Neural cell (in vitro differentiated cells): ENCODE measurements around the gene LRRC1. TPM values are rescaled to one million over a fixed set of nuclear protein-coding genes. Genes with fewer than 3 reads are reported as not detected.
A peak's percentile ranks its signal among the peaks of the same experiment; 100 is the strongest.

Experiments
- H2AFZ ChIP-seq: fragments of 200-600, 300-800 bp; sonication (generic), shearing (Covaris generic); 2 replicates; pipeline ENCODE4 v1.6.0; 2014; ENCODE audit warnings: low read depth, mild to moderate bottlenecking, antibody characterized with exemption, low read length, moderate library complexity
- H3F3A ChIP-seq: fragments of 200-600 bp; shearing (Covaris generic); 2 replicates; pipeline ENCODE4 v1.6.1; 2016; ENCODE audit warnings: mild to moderate bottlenecking, moderate library complexity, mixed read lengths, antibody characterized with exemption, low read length; ENCODE audit not compliant: insufficient read depth, poor library complexity, severe bottlenecking
- H3K27ac ChIP-seq: fragments of 200-600, 300-800 bp; sonication (generic), shearing (Covaris generic); 2 replicates; pipeline ENCODE4 v1.5.1; 2014; ENCODE audit warnings: mild to moderate bottlenecking, low read length, moderate library complexity
- H3K27me3 ChIP-seq: fragments of 300-800, 200-600 bp; sonication (generic), shearing (Covaris generic); 2 replicates; pipeline ENCODE4 v1.6.0; 2014; ENCODE audit warnings: mild to moderate bottlenecking, low read depth, low read length, moderate library complexity; ENCODE audit not compliant: insufficient read depth
- H3K36me3 ChIP-seq: fragments of 300-800, 200-600 bp; sonication (generic), shearing (Covaris generic); 2 replicates; pipeline ENCODE4 v1.5.1; 2014; ENCODE audit warnings: mild to moderate bottlenecking, antibody characterized with exemption, low read length, moderate library complexity; ENCODE audit not compliant: insufficient read depth
- H3K4me2 ChIP-seq: fragments of 300-800, 200-600 bp; sonication (generic), shearing (Covaris generic); 2 replicates; pipeline ENCODE4 v1.6.0; 2014; ENCODE audit warnings: mild to moderate bottlenecking, low read length
- H3K4me3 ChIP-seq: fragments of 300-800, 200-600 bp; sonication (generic), shearing (Covaris generic); 2 replicates; pipeline ENCODE4 v1.5.1; 2014; ENCODE audit warnings: mild to moderate bottlenecking, low read length, moderate library complexity
- H3K79me2 ChIP-seq: fragments of 200-600 bp; shearing (Covaris generic); replicated peaks from 2 replicates; pipeline ENCODE4 v1.6.0; 2014; ENCODE audit warnings: mild to moderate bottlenecking, low read length, moderate library complexity; ENCODE audit not compliant: insufficient read depth
- H3K9ac ChIP-seq: fragments of 300-800, 200-600 bp; sonication (generic), shearing (Covaris generic); 2 replicates; pipeline ENCODE4 v1.6.1; 2016; ENCODE audit warnings: mild to moderate bottlenecking, low read length, mixed read lengths
- H3K9me2 ChIP-seq: fragments of 200-600 bp; shearing (Covaris generic); 2 replicates; pipeline ENCODE4 v1.6.1; 2016; ENCODE audit warnings: mild to moderate bottlenecking, low read length, mixed read lengths; ENCODE audit not compliant: insufficient read depth
- H3K9me3 ChIP-seq: fragments of 200-600, 300-800 bp; sonication (generic), shearing (Covaris generic); 2 replicates; pipeline ENCODE4 v1.6.1; 2016; ENCODE audit warnings: mild to moderate bottlenecking, mixed run types, low read length, moderate library complexity, mixed read lengths
- H4K20me1 ChIP-seq: fragments of 200-600 bp; shearing (Covaris generic); 2 replicates; pipeline ENCODE4 v1.6.1; 2016; ENCODE audit warnings: mild to moderate bottlenecking, mixed run types; ENCODE audit not compliant: insufficient read depth
- EP300 ChIP-seq: fragments of 450-650 bp; conservative IDR thresholded peaks from 2 replicates; pipeline ENCODE4 v1.6.1; 2014; ENCODE audit warnings: antibody characterized with exemption, mild to moderate bottlenecking, moderate library complexity; ENCODE audit not compliant: poor library complexity, severe bottlenecking
- EZH2 ChIP-seq: fragments of 200-600, 300-800 bp; shearing (Covaris generic), sonication (generic); IDR thresholded peaks from 2 replicates; pipeline ENCODE4 v1.6.1; 2014; ENCODE audit warnings: antibody characterized with exemption, low read length, borderline replicate concordance, mild to moderate bottlenecking; ENCODE audit not compliant: insufficient read depth, poor library complexity, severe bottlenecking
- MXI1 ChIP-seq: fragments of 450-650 bp; conservative IDR thresholded peaks from 2 replicates; pipeline ENCODE4 v1.6.1; 2014; ENCODE audit warnings: antibody characterized with exemption, mild to moderate bottlenecking; ENCODE audit not compliant: poor library complexity, severe bottlenecking
- POLR2AphosphoS5 ChIP-seq: IDR thresholded peaks from 2 replicates; pipeline ENCODE4 v1.6.1; 2012
- RAD21 ChIP-seq: fragments of 450-650 bp; conservative IDR thresholded peaks from 2 replicates; pipeline ENCODE4 v1.6.1; 2014; ENCODE audit warnings: antibody characterized with exemption, mild to moderate bottlenecking, moderate library complexity
- SMC3 ChIP-seq: fragments of 450-650 bp; conservative IDR thresholded peaks from 2 replicates; pipeline ENCODE4 v1.6.1; 2014; ENCODE audit warnings: antibody characterized with exemption, mild to moderate bottlenecking, moderate library complexity; ENCODE audit not compliant: poor library complexity
- TAF1 ChIP-seq: IDR thresholded peaks from 2 replicates; pipeline ENCODE4 v1.6.1; 2012; ENCODE audit warnings: low read depth
- polyA plus RNA-seq: library from polyadenylated mRNA; depleted of rRNA; stranded (reverse); fragments of >200 nt; gene quantifications from 2 replicates; pipeline ENCODE4 v1.2.3, GENCODE V29; 2014
- TF ChIP-seq, protein P1 (sequence below): fragments of 450-650 bp; IDR thresholded peaks from 2 replicates; pipeline ENCODE4 v1.5.1; 2014; ENCODE audit warnings: antibody characterized with exemption, mild to moderate bottlenecking, moderate library complexity; ENCODE audit not compliant: poor library complexity, severe bottlenecking
- TF ChIP-seq, protein P2 (sequence below): IDR thresholded peaks from 2 replicates; pipeline ENCODE4 v1.6.1; 2012; ENCODE audit warnings: borderline replicate concordance

LRRC1 gene
- polyA plus RNA-seq, 1 donor from 2014 or later: 21.2 TPM

DNA sequence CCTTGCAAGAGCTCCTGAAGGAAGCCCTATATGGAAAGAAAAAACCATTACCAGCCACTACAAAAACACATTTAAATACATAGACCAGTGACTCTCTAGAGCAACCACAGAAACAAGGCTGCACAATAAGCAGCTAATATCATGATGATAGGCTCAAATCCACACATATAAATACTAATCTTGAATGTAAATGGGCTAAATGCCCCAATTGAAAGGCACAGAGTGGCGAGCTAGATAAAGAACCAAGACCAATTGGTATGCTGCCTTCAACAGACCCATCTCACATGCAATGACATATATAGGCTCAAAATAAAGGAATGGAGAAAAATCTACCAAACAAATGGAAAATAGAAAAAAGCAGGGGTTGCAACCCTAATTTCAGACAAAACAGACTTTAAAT lies 153.0 kb downstream of the LRRC1 start:
- Histone ChIP-seq H3K9ac (no peak overlapping the region), H3K4me2 (no peak overlapping the region), H3K36me3 (no peaks in the 10 kb centered on the region), H2AFZ (no peak overlapping the region), H3K4me3 (no peak overlapping the region), H3K79me2 (no peaks in the 10 kb centered on the region), H3K9me3 (peaks cover 5% of the 10 kb centered on the region), H3K27me3 (no peaks in the 10 kb centered on the region), H3K27ac (no peak overlapping the region), H3K9me2 (no peaks in the 10 kb centered on the region), H3F3A (no peaks in the 10 kb centered on the region), H4K20me1 (no peaks in the 10 kb centered on the region)
- TF ChIP-seq, protein P1, sequence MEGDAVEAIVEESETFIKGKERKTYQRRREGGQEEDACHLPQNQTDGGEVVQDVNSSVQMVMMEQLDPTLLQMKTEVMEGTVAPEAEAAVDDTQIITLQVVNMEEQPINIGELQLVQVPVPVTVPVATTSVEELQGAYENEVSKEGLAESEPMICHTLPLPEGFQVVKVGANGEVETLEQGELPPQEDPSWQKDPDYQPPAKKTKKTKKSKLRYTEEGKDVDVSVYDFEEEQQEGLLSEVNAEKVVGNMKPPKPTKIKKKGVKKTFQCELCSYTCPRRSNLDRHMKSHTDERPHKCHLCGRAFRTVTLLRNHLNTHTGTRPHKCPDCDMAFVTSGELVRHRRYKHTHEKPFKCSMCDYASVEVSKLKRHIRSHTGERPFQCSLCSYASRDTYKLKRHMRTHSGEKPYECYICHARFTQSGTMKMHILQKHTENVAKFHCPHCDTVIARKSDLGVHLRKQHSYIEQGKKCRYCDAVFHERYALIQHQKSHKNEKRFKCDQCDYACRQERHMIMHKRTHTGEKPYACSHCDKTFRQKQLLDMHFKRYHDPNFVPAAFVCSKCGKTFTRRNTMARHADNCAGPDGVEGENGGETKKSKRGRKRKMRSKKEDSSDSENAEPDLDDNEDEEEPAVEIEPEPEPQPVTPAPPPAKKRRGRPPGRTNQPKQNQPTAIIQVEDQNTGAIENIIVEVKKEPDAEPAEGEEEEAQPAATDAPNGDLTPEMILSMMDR: no peak
- no peak for TF ChIP-seq POLR2AphosphoS5
- TF ChIP-seq RAD21: no peak
- TF ChIP-seq TAF1: no peak

DNA sequence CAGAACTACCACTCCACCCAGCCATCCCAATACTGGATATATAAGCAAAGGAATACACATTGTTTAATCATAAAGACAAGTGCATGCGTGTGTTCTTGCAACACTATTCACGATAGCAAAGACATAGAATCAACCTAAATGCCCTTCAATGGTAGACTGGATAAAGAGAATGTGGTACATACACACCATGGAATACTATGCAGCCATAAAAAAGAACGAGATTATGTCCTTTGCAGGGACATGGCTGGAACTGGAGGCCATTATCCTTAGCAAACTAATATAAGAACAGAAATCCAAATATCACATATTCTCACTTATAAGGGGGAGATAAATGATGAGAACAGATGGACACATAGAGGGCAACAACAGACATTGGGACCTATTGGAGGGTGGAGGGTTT lies 156.6 kb downstream of the LRRC1 start:
- no peaks in the 10 kb centered on the region for H3K27me3 ChIP-seq
- no peak overlapping the region for H3K9ac ChIP-seq
- no peak for TF ChIP-seq TAF1
- TF ChIP-seq POLR2AphosphoS5: no peak
- TF ChIP-seq MXI1: no peak
- TF ChIP-seq EZH2: no peak
- TF ChIP-seq, protein P2, sequence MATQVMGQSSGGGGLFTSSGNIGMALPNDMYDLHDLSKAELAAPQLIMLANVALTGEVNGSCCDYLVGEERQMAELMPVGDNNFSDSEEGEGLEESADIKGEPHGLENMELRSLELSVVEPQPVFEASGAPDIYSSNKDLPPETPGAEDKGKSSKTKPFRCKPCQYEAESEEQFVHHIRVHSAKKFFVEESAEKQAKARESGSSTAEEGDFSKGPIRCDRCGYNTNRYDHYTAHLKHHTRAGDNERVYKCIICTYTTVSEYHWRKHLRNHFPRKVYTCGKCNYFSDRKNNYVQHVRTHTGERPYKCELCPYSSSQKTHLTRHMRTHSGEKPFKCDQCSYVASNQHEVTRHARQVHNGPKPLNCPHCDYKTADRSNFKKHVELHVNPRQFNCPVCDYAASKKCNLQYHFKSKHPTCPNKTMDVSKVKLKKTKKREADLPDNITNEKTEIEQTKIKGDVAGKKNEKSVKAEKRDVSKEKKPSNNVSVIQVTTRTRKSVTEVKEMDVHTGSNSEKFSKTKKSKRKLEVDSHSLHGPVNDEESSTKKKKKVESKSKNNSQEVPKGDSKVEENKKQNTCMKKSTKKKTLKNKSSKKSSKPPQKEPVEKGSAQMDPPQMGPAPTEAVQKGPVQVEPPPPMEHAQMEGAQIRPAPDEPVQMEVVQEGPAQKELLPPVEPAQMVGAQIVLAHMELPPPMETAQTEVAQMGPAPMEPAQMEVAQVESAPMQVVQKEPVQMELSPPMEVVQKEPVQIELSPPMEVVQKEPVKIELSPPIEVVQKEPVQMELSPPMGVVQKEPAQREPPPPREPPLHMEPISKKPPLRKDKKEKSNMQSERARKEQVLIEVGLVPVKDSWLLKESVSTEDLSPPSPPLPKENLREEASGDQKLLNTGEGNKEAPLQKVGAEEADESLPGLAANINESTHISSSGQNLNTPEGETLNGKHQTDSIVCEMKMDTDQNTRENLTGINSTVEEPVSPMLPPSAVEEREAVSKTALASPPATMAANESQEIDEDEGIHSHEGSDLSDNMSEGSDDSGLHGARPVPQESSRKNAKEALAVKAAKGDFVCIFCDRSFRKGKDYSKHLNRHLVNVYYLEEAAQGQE: no peak
- no peak for TF ChIP-seq EP300
- H3K9me3 ChIP-seq: peaks cover 5% of the 10 kb centered on the region
- H2AFZ ChIP-seq: no peak overlapping the region
- H3K4me2 ChIP-seq: no peak overlapping the region
- H4K20me1 ChIP-seq: no peaks in the 10 kb centered on the region
- no peaks in the 10 kb centered on the region for H3K9me2 ChIP-seq
- H3K79me2 ChIP-seq: no peaks in the 10 kb centered on the region
- no peaks in the 10 kb centered on the region for H3F3A ChIP-seq
- no peaks in the 10 kb centered on the region for H3K36me3 ChIP-seq
- H3K4me3 ChIP-seq: no peak overlapping the region
- no peak overlapping the region for H3K27ac ChIP-seq

DNA sequence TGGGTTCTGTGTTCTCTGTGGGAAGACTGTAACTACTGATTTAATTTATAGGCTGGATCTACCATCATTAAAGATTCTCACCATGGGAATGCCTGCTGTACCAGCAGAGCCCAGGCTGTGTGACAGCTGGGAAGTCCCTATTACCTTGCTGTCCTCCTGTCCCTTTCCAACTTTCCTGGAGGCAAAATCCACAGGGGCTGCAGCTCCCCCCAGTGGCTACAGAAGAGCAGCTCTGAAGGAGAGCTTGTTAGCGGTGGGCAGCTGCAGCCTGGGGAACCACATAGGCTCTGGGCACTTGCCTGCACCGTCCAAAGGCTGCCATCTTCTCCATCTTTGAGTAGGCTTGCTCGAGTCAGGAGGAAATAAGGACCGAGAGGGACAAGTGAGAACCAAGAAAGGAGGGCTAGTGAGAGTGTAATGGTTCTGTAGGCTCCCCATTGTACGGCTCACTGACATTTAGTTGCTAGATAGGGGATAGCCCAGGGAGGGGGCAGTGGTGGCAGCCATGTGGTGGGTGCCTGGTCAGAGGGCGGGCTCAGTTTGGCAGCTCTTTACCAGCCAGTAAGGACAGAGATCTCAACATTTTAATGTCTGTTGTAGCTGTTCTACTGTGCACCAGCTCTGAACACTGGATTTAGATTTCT lies 161.4 kb downstream of the LRRC1 start:
- H3K27ac ChIP-seq: no peak overlapping the region
- no peak overlapping the region for H3K4me2 ChIP-seq
- H3F3A ChIP-seq: no peaks in the 10 kb centered on the region
- no peaks in the 10 kb centered on the region for H3K9me3 ChIP-seq
- H3K9ac ChIP-seq: no peak overlapping the region
- no peaks in the 10 kb centered on the region for H4K20me1 ChIP-seq
- H3K4me3 ChIP-seq: no peak overlapping the region
- no peak for TF ChIP-seq TAF1
- TF ChIP-seq SMC3: peak; percentile 89
- no peak for TF ChIP-seq MXI1
- TF ChIP-seq, protein P1: peak; percentile 85
- peak; percentile 87 for TF ChIP-seq RAD21
- H3K27me3 ChIP-seq: no peaks in the 10 kb centered on the region
- no peaks in the 10 kb centered on the region for H3K79me2 ChIP-seq
- H2AFZ ChIP-seq: no peak overlapping the region
- H3K9me2 ChIP-seq: no peaks in the 10 kb centered on the region
- H3K36me3 ChIP-seq: no peaks in the 10 kb centered on the region
